ENCODE measurements around the gene IPCEF1. TPM values are rescaled to one million over a fixed set of nuclear protein-coding genes. Genes with fewer than 3 reads are reported as not detected.

The IPCEF1 gene
- total and polyA plus RNA-seq, 2 donors (not counting 3 experiments of a cell fraction or from before 2014, with no cell fraction given), result 0.01 to 0.51 TPM

- Histone ChIP-seq H3K4me2 (ENCODE audit: insufficient read depth, low read length) (no peak overlapping the region), H3K9ac (replicated peaks; ENCODE audit: extremely low read depth, insufficient read depth, low read length) (no peak overlapping the region), H3K27me3 (ENCODE audit: control insufficient read depth in 2 of 2, insufficient read depth in 2 of 2, low read length in 2 of 2) (no peaks in the 10 kb centered on the region), H4K20me1 (replicated peaks; ENCODE audit: control insufficient read depth, extremely low read depth, insufficient read depth, low read length) (no peaks in the 10 kb centered on the region), H3K27ac (ENCODE audit: insufficient read depth, low read depth, low read length) (no peak overlapping the region), H3K9me1 (replicated peaks; ENCODE audit: control insufficient read depth, extremely low read depth, insufficient read depth, low read length) (no peaks in the 10 kb centered on the region), H3K4me1 (ENCODE audit: control insufficient read depth, extremely low read depth, insufficient read depth, low read length) (no peaks in the 10 kb centered on the region), H2AFZ (ENCODE audit: low read depth, low read length) (no peak overlapping the region), H3K9me3 (replicated peaks; ENCODE audit: control insufficient read depth, insufficient read depth, low read length) (no peaks in the 10 kb centered on the region), H3K4me3 (replicated peaks in 1 of 3; ENCODE audit: insufficient read depth in 1 of 3, low read depth in 1 of 3, low read length in 3 of 3) (no peak overlapping the region), H3K36me3 (ENCODE audit: control insufficient read depth in 2 of 2, extremely low read depth in 1 of 2, insufficient read depth in 2 of 2, low read length in 2 of 2) (no peaks in the 10 kb centered on the region), H3K79me2 (ENCODE audit: control insufficient read depth, insufficient read depth, low read length) (no peaks in the 10 kb centered on the region)
- DNase-seq (ENCODE audit: low read depth, low spot score) (no peak), FAIRE-seq (no peak)
- intact Hi-C loops (cut with micrococcal nuclease), result no loop called here
- POLR2A ChIA-PET, result no interaction called here
- CTCF ChIA-PET, result no interaction called here
- dilution Hi-C loops (cut with MboI; ENCODE audit: extremely low pct_ligation_motif_present, low sequenced_read_pairs), result no loop called here
- TF ChIP-seq FOS (IDR thresholded peaks at IDR 0.05; ENCODE audit: borderline replicate concordance, insufficient read depth, low read length) (no peak), MYC (IDR thresholded peaks at IDR 0.05; ENCODE audit: low read depth, low read length) (no peak), EZH2 (IDR thresholded peaks at IDR 0.05; ENCODE audit: borderline replicate concordance, low read depth, low read length, severe bottlenecking) (no peak), GATA2 (IDR thresholded peaks at IDR 0.05; ENCODE audit: insufficient read depth, insufficient read length, low read depth, low read length) (no peak), POLR2AphosphoS5 (IDR thresholded peaks at IDR 0.05; ENCODE audit: insufficient read depth, low read depth, low read length) (no peak), CTCF (IDR thresholded peaks at IDR 0.05; ENCODE audit: extremely low read depth in 1 of 2, insufficient read depth in 1 of 2, low read depth in 1 of 2, low read length in 2 of 2) (no peak), JUN (IDR thresholded peaks at IDR 0.05; ENCODE audit: borderline replicate concordance, insufficient read depth, insufficient read length, low read depth) (no peak), POLR2A (IDR thresholded peaks at IDR 0.05; ENCODE audit: low read depth, low read length) (no peak)
- TF ChIP-seq, protein P1, sequence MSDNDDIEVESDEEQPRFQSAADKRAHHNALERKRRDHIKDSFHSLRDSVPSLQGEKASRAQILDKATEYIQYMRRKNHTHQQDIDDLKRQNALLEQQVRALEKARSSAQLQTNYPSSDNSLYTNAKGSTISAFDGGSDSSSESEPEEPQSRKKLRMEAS (IDR thresholded peaks at IDR 0.05; ENCODE audit: insufficient read depth, insufficient read length), result no peak
- BruUV-seq (replicated peaks), result no TSS peak
Measured at GRCh38 chr6:154325142-154325541, 31.5 kb downstream of the IPCEF1 start.
